Measurements from ENCODE around the gene SDE2. TPM values are rescaled to one million over a fixed set of nuclear protein-coding genes. Genes with fewer than 3 reads are reported as not detected.

Gene SDE2
- polyA plus RNA-seq, 1 donor from 2014 or later: 18.6 TPM

DNA sequence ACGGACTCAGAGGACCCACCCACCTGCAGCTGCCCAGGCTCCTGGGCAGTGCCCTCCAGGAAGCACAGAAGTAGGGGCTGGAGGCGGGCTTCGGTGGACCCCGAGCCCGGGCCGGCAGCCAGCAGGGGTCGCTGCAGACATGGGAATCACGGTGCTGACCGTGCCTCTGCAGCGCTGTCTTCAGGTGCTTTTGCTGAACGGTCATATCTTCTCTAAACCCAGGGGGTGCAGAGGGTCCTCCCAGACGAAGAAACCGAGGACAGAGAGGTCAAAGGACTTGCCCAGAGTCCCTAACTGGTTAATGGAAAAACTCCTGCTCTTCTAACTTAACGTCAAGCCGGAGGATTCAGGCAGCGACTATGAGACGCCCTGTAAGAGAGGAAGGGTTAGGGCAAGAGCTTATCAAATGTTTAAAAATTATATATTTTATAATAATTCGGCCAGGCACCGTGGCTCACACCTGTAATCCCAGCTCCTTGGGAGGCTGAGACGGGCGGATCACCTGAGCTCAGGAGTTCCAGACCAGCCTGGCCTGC, 36.6 kb downstream of the SDE2 start:
- Histone ChIP-seq H3K4me3 (ENCODE audit: low read length) (no peak overlapping the region), H4K20me1 (ENCODE audit: insufficient read depth) (no peaks in the 10 kb centered on the region), H3K27me3 (ENCODE audit: insufficient read depth, low read depth, low read length) (no peaks in the 10 kb centered on the region), H3K9ac (ENCODE audit: low read length) (no peak overlapping the region), H3K4me2 (ENCODE audit: low read length) (no peak overlapping the region), H2AFZ (ENCODE audit: low read depth, low read length) (no peak overlapping the region), H3K36me3 (ENCODE audit: insufficient read depth, low read length) (no peaks in the 10 kb centered on the region), H3K9me2 (ENCODE audit: insufficient read depth, low read length) (no peaks in the 10 kb centered on the region), H3K9me3 (ENCODE audit: low read length) (no peaks in the 10 kb centered on the region), H3K79me2 (replicated peaks; ENCODE audit: insufficient read depth, low read length) (no peaks in the 10 kb centered on the region), H3F3A (ENCODE audit: insufficient read depth, low read length, poor library complexity, severe bottlenecking) (no peaks in the 10 kb centered on the region), H3K27ac (ENCODE audit: low read length) (no peak overlapping the region)
- TF ChIP-seq EP300 (conservative IDR thresholded peaks at IDR 0.05; ENCODE audit: poor library complexity, severe bottlenecking): no peak
- TF ChIP-seq POLR2AphosphoS5 (IDR thresholded peaks at IDR 0.05): no peak
- no peak for TF ChIP-seq EZH2 (IDR thresholded peaks at IDR 0.05; ENCODE audit: borderline replicate concordance, insufficient read depth, low read length, poor library complexity, severe bottlenecking)
- no peak for TF ChIP-seq SMC3 (conservative IDR thresholded peaks at IDR 0.05; ENCODE audit: poor library complexity)
- no peak for TF ChIP-seq TAF1 (IDR thresholded peaks at IDR 0.05; ENCODE audit: low read depth)
- no peak for TF ChIP-seq MXI1 (conservative IDR thresholded peaks at IDR 0.05; ENCODE audit: poor library complexity, severe bottlenecking)
- TF ChIP-seq, protein P1, sequence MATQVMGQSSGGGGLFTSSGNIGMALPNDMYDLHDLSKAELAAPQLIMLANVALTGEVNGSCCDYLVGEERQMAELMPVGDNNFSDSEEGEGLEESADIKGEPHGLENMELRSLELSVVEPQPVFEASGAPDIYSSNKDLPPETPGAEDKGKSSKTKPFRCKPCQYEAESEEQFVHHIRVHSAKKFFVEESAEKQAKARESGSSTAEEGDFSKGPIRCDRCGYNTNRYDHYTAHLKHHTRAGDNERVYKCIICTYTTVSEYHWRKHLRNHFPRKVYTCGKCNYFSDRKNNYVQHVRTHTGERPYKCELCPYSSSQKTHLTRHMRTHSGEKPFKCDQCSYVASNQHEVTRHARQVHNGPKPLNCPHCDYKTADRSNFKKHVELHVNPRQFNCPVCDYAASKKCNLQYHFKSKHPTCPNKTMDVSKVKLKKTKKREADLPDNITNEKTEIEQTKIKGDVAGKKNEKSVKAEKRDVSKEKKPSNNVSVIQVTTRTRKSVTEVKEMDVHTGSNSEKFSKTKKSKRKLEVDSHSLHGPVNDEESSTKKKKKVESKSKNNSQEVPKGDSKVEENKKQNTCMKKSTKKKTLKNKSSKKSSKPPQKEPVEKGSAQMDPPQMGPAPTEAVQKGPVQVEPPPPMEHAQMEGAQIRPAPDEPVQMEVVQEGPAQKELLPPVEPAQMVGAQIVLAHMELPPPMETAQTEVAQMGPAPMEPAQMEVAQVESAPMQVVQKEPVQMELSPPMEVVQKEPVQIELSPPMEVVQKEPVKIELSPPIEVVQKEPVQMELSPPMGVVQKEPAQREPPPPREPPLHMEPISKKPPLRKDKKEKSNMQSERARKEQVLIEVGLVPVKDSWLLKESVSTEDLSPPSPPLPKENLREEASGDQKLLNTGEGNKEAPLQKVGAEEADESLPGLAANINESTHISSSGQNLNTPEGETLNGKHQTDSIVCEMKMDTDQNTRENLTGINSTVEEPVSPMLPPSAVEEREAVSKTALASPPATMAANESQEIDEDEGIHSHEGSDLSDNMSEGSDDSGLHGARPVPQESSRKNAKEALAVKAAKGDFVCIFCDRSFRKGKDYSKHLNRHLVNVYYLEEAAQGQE (IDR thresholded peaks at IDR 0.05; ENCODE audit: borderline replicate concordance): no peak
- TF ChIP-seq, protein P2, sequence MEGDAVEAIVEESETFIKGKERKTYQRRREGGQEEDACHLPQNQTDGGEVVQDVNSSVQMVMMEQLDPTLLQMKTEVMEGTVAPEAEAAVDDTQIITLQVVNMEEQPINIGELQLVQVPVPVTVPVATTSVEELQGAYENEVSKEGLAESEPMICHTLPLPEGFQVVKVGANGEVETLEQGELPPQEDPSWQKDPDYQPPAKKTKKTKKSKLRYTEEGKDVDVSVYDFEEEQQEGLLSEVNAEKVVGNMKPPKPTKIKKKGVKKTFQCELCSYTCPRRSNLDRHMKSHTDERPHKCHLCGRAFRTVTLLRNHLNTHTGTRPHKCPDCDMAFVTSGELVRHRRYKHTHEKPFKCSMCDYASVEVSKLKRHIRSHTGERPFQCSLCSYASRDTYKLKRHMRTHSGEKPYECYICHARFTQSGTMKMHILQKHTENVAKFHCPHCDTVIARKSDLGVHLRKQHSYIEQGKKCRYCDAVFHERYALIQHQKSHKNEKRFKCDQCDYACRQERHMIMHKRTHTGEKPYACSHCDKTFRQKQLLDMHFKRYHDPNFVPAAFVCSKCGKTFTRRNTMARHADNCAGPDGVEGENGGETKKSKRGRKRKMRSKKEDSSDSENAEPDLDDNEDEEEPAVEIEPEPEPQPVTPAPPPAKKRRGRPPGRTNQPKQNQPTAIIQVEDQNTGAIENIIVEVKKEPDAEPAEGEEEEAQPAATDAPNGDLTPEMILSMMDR (IDR thresholded peaks at IDR 0.05; ENCODE audit: poor library complexity, severe bottlenecking): no peak
- TF ChIP-seq RAD21 (conservative IDR thresholded peaks at IDR 0.05): no peak

DNA sequence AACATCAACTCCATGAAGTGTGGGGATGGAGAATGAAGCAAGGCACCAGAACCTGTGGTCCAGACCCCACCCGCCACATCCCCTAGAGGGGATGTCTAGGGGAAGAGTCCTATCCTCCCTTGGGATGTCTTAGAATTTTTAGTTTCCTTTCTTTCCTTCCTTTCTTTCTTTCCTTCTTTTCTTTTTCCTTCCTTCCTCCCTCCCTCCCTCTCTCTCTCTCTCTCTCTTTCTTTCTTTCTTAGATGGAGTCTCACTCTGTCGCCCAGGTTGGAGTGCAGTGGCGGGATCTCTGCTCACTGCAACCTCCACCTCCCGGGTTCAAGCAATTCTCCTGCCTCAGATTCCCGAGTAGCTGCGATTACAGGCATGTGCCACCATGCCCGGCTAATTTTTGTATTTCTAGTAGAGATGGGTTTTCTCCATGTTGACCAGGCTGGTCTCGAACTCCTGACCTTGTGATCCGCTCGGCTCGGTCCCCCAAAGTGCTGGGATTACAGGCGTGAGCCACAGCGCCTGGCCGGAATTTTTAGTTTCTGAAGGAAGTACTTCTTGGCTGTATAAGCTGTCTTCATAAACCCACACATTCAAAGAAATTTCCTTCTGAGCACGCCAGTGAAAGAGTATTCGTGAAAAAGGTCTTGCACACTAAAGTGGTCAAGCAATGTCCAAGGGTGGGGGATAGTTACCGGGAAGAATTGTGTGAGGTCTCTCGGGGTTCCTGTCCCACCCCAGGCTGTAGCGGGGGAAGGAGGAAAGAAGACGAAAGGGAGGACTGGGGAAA, 37.3 kb downstream of the SDE2 start:
- H4K20me1 ChIP-seq (ENCODE audit: insufficient read depth): no peaks in the 10 kb centered on the region
- no peak overlapping the region for H3K4me2 ChIP-seq (ENCODE audit: low read length)
- no peaks in the 10 kb centered on the region for H3K79me2 ChIP-seq (replicated peaks; ENCODE audit: insufficient read depth, low read length)
- H3K36me3 ChIP-seq (ENCODE audit: insufficient read depth, low read length): no peaks in the 10 kb centered on the region
- H3F3A ChIP-seq (ENCODE audit: insufficient read depth, low read length, poor library complexity, severe bottlenecking): no peaks in the 10 kb centered on the region
- no peaks in the 10 kb centered on the region for H3K27me3 ChIP-seq (ENCODE audit: insufficient read depth, low read depth, low read length)
- H3K9me3 ChIP-seq (ENCODE audit: low read length): no peaks in the 10 kb centered on the region
- H3K4me3 ChIP-seq (ENCODE audit: low read length): no peak overlapping the region
- H3K9ac ChIP-seq (ENCODE audit: low read length): no peak overlapping the region
- H2AFZ ChIP-seq (ENCODE audit: low read depth, low read length): no peak overlapping the region
- no peaks in the 10 kb centered on the region for H3K9me2 ChIP-seq (ENCODE audit: insufficient read depth, low read length)
- H3K27ac ChIP-seq (ENCODE audit: low read length): no peak overlapping the region
- TF ChIP-seq, protein P1 (IDR thresholded peaks at IDR 0.05; ENCODE audit: borderline replicate concordance): no peak
- TF ChIP-seq EP300 (conservative IDR thresholded peaks at IDR 0.05; ENCODE audit: poor library complexity, severe bottlenecking) (no peak), TAF1 (IDR thresholded peaks at IDR 0.05; ENCODE audit: low read depth) (no peak), POLR2AphosphoS5 (IDR thresholded peaks at IDR 0.05) (no peak), MXI1 (conservative IDR thresholded peaks at IDR 0.05; ENCODE audit: poor library complexity, severe bottlenecking) (no peak), EZH2 (IDR thresholded peaks at IDR 0.05; ENCODE audit: borderline replicate concordance, insufficient read depth, low read length, poor library complexity, severe bottlenecking) (no peak), RAD21 (conservative IDR thresholded peaks at IDR 0.05) (no peak), SMC3 (conservative IDR thresholded peaks at IDR 0.05; ENCODE audit: poor library complexity) (no peak)
- TF ChIP-seq, protein P2 (IDR thresholded peaks at IDR 0.05; ENCODE audit: poor library complexity, severe bottlenecking): no peak
